MM.1S (cell line): ENCODE data around the gene WHRN.

Source experiments
- CTCF ChIP-seq: fragments of 300-600 bp; sonication (generic); IDR thresholded peaks from 2 replicates; pipeline ENCODE4 v1.5.1; 2016; ENCODE audit warnings: antibody characterized with exemption, low read length, mixed read lengths
- EZH2 ChIP-seq: fragments of 300-600 bp; sonication (generic); optimal IDR thresholded peaks from 2 replicates; pipeline ENCODE3; 2017; ENCODE audit warnings: low read depth, mild to moderate bottlenecking, antibody characterized with exemption, low read length, mixed read lengths
- EZH2phosphoT487 ChIP-seq: fragments of 300-600 bp; sonication (generic); IDR thresholded peaks from 2 replicates; pipeline ENCODE4 v1.6.1; 2018; ENCODE audit warnings: antibody characterized with exemption, low read length

GRCh38 chr9:114553202-114553601 lies 47.9 kb upstream of the WHRN start:
- TF ChIP-seq EZH2 (no peak), CTCF (no peak), EZH2phosphoT487 (no peak)
